ENCODE results near the gene BICDL2.

- no peak for TF ChIP-seq CTCF (conservative IDR thresholded peaks at IDR 0.05 in 1 of 2, IDR thresholded peaks at IDR 0.05 in 1 of 2; ENCODE audit: low read depth in 1 of 2, low read length in 2 of 2)
- no peak for TF ChIP-seq EZH2 (IDR thresholded peaks at IDR 0.05; ENCODE audit: low read length, missing control alignments)
These were observed 17.0 kb downstream of the BICDL2 start for GRCh38 chr16:3019594-3020246.

Measured in fibroblast of lung (primary cell).